Measurements from ENCODE around the gene ADGRL2.

Gene ADGRL2

DNA sequence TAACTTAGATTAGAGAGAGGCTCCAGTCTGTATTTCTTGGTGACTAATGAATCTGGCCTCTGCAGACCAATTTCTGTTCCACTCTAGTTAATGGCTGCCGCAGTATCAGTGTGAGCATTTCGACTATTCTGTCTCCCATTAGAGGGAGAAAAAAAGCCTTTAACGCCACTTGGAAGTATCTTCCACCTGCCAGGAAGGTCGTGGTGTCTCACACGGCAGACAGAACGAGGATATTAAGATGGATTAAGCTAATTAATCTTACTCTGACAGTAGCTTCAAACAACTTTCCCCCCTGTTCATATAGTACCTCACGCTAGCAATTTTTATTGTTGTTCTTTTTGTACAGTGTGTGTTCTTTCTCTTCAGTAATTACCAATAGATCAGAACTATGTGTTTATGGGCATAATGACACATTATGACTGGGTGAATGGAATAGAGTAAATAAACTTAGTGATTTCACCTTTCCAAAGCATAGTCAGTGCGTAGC, 153.8 kb downstream of the ADGRL2 start:
- Histone ChIP-seq H2AFZ (ENCODE audit: low read length) (no peak overlapping the region), H3K27ac (ENCODE audit: low read length) (no peak overlapping the region), H3K79me2 (ENCODE audit: low read length) (no peaks in the 10 kb centered on the region), H3K36me3 (replicated peaks; ENCODE audit: insufficient read depth, low read length) (no peaks in the 10 kb centered on the region), H3F3A (ENCODE audit: insufficient read depth, low read length) (no peaks in the 10 kb centered on the region), H3K27me3 (replicated peaks; ENCODE audit: insufficient read depth, low read length) (no peaks in the 10 kb centered on the region), H3K4me3 (ENCODE audit: low read length) (no peak overlapping the region), H3K9ac (ENCODE audit: low read length) (no peak overlapping the region), H4K20me1 (ENCODE audit: insufficient read depth, low read length) (no peaks in the 10 kb centered on the region), H3K4me1 (ENCODE audit: low read length) (no peaks in the 10 kb centered on the region), H3K9me2 (replicated peaks; ENCODE audit: insufficient read depth, low read length) (no peaks in the 10 kb centered on the region), H3K4me2 (ENCODE audit: low read depth, low read length) (no peak overlapping the region), H3K9me3 (replicated peaks; ENCODE audit: insufficient read depth, low read length) (no peaks in the 10 kb centered on the region)
- no peak for DNase-seq
- TF ChIP-seq EZH2phosphoT487 (IDR thresholded peaks at IDR 0.05; ENCODE audit: low read length) (no peak), EZH2 (optimal IDR thresholded peaks at IDR 0.05; ENCODE audit: low read depth, low read length) (no peak)
- TF ChIP-seq, protein P1, sequence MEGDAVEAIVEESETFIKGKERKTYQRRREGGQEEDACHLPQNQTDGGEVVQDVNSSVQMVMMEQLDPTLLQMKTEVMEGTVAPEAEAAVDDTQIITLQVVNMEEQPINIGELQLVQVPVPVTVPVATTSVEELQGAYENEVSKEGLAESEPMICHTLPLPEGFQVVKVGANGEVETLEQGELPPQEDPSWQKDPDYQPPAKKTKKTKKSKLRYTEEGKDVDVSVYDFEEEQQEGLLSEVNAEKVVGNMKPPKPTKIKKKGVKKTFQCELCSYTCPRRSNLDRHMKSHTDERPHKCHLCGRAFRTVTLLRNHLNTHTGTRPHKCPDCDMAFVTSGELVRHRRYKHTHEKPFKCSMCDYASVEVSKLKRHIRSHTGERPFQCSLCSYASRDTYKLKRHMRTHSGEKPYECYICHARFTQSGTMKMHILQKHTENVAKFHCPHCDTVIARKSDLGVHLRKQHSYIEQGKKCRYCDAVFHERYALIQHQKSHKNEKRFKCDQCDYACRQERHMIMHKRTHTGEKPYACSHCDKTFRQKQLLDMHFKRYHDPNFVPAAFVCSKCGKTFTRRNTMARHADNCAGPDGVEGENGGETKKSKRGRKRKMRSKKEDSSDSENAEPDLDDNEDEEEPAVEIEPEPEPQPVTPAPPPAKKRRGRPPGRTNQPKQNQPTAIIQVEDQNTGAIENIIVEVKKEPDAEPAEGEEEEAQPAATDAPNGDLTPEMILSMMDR (IDR thresholded peaks at IDR 0.05; ENCODE audit: low read length) = no peak

DNA sequence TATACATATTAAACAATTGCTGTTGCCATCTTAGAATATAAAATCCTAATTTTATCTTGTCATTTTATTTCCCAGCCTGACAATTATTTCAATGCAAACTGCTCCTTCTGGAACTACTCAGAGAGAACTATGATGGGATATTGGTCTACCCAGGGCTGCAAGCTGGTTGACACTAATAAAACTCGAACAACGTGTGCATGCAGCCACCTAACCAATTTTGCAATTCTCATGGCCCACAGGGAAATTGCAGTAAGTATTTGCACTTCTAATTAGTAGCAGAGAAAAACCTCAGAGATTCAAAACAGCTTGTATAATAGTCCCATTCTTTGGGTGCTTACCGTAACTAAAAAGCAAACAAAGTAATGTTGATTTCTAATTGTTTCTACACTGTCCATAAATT, 167.2 kb downstream of the ADGRL2 start:
- H4K20me1 ChIP-seq (ENCODE audit: insufficient read depth, low read length) = no peaks in the 10 kb centered on the region
- H2AFZ ChIP-seq (ENCODE audit: low read length) = no peak overlapping the region
- H3K9ac ChIP-seq (ENCODE audit: low read length) = no peak overlapping the region
- no peaks in the 10 kb centered on the region for H3K4me1 ChIP-seq (ENCODE audit: low read length)
- H3K4me2 ChIP-seq (ENCODE audit: low read depth, low read length) = no peak overlapping the region
- DNase-seq = no peak
- H3K9me3 ChIP-seq (replicated peaks; ENCODE audit: insufficient read depth, low read length) = no peaks in the 10 kb centered on the region
- H3K79me2 ChIP-seq (ENCODE audit: low read length) = no peaks in the 10 kb centered on the region
- no peak overlapping the region for H3K4me3 ChIP-seq (ENCODE audit: low read length)
- TF ChIP-seq EZH2phosphoT487 (IDR thresholded peaks at IDR 0.05; ENCODE audit: low read length) (no peak), EZH2 (optimal IDR thresholded peaks at IDR 0.05; ENCODE audit: low read depth, low read length) (no peak)
- TF ChIP-seq, protein P1 (IDR thresholded peaks at IDR 0.05; ENCODE audit: low read length) = no peak
- no peaks in the 10 kb centered on the region for H3K27me3 ChIP-seq (replicated peaks; ENCODE audit: insufficient read depth, low read length)
- no peaks in the 10 kb centered on the region for H3K36me3 ChIP-seq (replicated peaks; ENCODE audit: insufficient read depth, low read length)
- H3F3A ChIP-seq (ENCODE audit: insufficient read depth, low read length) = no peaks in the 10 kb centered on the region
- H3K9me2 ChIP-seq (replicated peaks; ENCODE audit: insufficient read depth, low read length) = no peaks in the 10 kb centered on the region
- H3K27ac ChIP-seq (ENCODE audit: low read length) = no peak overlapping the region

DNA sequence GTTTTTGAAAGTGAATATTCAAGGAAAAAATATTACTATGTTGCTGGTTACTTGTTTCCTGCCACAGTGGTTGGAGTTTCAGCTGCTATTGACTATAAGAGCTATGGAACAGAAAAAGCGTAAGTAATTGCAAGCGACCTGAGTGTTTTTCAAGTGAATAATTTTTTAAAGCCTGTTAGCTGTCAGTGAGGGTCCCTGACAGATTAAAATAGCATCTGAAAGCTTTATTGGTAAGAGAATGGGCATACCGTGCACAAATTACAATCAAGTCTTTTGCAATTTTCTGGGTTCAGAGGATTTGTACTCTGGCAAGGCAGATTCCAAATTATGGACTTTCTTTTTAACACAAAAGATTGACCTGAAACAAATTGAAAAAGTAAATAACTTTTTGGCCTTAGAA, 169.7 kb downstream of the ADGRL2 start:
- no peaks in the 10 kb centered on the region for H3K9me2 ChIP-seq (replicated peaks; ENCODE audit: insufficient read depth, low read length)
- H3K4me3 ChIP-seq (ENCODE audit: low read length) = no peak overlapping the region
- no peaks in the 10 kb centered on the region for H4K20me1 ChIP-seq (ENCODE audit: insufficient read depth, low read length)
- no peaks in the 10 kb centered on the region for H3K9me3 ChIP-seq (replicated peaks; ENCODE audit: insufficient read depth, low read length)
- no peak for DNase-seq
- H2AFZ ChIP-seq (ENCODE audit: low read length) = no peak overlapping the region
- TF ChIP-seq EZH2phosphoT487 (IDR thresholded peaks at IDR 0.05; ENCODE audit: low read length) = no peak
- TF ChIP-seq EZH2 (optimal IDR thresholded peaks at IDR 0.05; ENCODE audit: low read depth, low read length) = no peak
- TF ChIP-seq, protein P1 (IDR thresholded peaks at IDR 0.05; ENCODE audit: low read length) = no peak
- H3K27me3 ChIP-seq (replicated peaks; ENCODE audit: insufficient read depth, low read length) = no peaks in the 10 kb centered on the region
- H3K4me1 ChIP-seq (ENCODE audit: low read length) = no peaks in the 10 kb centered on the region
- no peaks in the 10 kb centered on the region for H3F3A ChIP-seq (ENCODE audit: insufficient read depth, low read length)
- no peak overlapping the region for H3K9ac ChIP-seq (ENCODE audit: low read length)
- no peaks in the 10 kb centered on the region for H3K36me3 ChIP-seq (replicated peaks; ENCODE audit: insufficient read depth, low read length)
- H3K79me2 ChIP-seq (ENCODE audit: low read length) = no peaks in the 10 kb centered on the region
- H3K4me2 ChIP-seq (ENCODE audit: low read depth, low read length) = no peak overlapping the region
- H3K27ac ChIP-seq (ENCODE audit: low read length) = no peak overlapping the region

All from MM.1S (cell line).